22Rv1 (cell line): ENCODE measurements around the gene SPATA17.

ENCODE experiments used
- ZFX ChIP-seq: fragments of 450-650 bp; IDR thresholded peaks from 2 replicates; pipeline ENCODE4 v1.6.1; 2017; ENCODE audit warnings: antibody characterized with exemption, borderline replicate concordance
- TF ChIP-seq, protein P1 (sequence below): fragments of 450-650 bp; IDR thresholded peaks from 2 replicates; pipeline ENCODE4 v1.5.1; 2017; ENCODE audit warnings: mild to moderate bottlenecking

DNA sequence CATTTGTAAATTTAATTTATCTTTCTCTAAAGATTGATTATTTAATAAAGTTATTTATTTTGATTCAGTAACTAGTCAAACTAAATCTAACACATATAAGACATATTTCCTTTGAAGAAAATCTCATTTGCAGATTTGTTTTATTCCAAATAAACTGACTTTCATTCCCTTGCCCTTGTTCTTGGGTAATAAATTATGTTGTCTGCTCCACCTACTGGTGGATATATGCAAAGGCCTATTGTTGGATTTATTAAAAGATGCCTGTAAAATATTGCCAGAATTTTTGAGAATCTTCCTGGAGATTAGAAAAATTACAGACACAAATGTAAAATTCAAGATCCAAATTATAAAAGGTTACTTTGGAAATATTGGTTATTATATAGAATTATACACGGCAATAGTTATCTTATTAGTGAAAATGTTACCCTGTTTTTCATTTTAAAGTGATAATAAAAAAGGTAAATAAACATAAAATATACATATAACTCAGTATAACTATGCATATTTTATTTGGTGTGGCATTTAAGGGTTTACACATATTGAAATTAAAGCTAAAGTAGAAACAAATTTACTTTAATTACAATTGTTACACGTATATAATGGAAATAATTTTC lies 116.1 kb downstream of the SPATA17 start:
- TF ChIP-seq, protein P1, sequence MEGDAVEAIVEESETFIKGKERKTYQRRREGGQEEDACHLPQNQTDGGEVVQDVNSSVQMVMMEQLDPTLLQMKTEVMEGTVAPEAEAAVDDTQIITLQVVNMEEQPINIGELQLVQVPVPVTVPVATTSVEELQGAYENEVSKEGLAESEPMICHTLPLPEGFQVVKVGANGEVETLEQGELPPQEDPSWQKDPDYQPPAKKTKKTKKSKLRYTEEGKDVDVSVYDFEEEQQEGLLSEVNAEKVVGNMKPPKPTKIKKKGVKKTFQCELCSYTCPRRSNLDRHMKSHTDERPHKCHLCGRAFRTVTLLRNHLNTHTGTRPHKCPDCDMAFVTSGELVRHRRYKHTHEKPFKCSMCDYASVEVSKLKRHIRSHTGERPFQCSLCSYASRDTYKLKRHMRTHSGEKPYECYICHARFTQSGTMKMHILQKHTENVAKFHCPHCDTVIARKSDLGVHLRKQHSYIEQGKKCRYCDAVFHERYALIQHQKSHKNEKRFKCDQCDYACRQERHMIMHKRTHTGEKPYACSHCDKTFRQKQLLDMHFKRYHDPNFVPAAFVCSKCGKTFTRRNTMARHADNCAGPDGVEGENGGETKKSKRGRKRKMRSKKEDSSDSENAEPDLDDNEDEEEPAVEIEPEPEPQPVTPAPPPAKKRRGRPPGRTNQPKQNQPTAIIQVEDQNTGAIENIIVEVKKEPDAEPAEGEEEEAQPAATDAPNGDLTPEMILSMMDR: peak; percentile 97
- no peak for TF ChIP-seq ZFX
